Middle frontal gyrus (tissue), 1 donor: ENCODE results near the gene SDF2L1.
"Not testable (repeated sequence)": the region's sequence is repeated elsewhere in the genome, so short reads cannot be mapped to it uniquely, and the experiment has no call there.

Experiments
- DNase-seq: peaks from one replicate; pipeline ENCODE4 v3.0.0-alpha.2; 2015; ENCODE audit warnings: low spot score; ENCODE audit errors: extremely low spot score

The SDF2L1 gene, protein sequence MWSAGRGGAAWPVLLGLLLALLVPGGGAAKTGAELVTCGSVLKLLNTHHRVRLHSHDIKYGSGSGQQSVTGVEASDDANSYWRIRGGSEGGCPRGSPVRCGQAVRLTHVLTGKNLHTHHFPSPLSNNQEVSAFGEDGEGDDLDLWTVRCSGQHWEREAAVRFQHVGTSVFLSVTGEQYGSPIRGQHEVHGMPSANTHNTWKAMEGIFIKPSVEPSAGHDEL

GRCh38 chr22:21641789-21642583 is at the start of gene SDF2L1:
Gene SDF2L1 (plus strand): TSS chr22:21642302. CDS start chr22:21642337, 35 bp downstream.
- peak; percentile 98 for DNase-seq

- DNase-seq, result no peak
Observed at GRCh38 chr22:21592422-21592821, 49.7 kb upstream of the SDF2L1 start.

DNA sequence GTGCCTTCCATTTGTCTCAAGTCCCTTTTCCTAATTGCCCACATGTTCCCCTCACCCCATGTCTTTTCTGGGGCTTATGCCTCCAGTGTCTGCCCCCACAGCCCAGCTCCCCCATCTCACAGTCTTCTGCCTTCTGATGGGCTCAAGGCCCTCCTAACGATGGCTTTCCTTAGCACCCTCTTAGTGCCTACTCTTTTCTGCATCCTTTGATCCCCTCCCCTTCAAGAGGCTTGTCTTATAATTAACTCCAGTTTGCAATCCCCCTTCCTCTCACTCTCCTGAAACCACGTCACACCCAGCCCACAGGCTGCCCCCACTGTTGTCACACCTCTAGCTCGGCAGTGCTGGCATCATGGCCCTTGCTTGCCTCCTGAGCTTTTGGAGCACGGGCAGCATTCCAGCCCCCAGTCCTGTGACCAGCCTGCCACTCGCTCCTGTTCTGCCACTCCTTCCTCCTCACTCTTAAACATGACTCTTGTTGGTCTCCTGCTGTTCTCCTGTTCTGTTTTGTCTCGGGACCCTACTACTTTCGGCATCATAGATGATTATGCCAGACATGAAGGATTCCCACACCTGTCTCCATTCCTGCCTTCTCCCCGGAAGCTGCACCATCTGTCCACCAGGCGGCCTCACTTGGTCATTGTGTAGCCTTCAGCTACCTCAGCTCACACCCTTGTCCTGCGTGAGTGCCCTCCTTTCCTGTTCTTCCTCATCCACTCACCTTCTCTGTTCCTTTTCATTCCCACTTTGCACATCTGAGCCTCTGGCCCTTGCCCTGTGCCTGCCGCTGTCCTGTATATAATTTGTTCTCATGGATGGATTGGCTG is 48.5 kb upstream of the SDF2L1 start:
- no peak for DNase-seq

- no peak for DNase-seq
Observed at GRCh38 chr22:21594865-21595452, 47.1 kb upstream of the SDF2L1 start.

DNA sequence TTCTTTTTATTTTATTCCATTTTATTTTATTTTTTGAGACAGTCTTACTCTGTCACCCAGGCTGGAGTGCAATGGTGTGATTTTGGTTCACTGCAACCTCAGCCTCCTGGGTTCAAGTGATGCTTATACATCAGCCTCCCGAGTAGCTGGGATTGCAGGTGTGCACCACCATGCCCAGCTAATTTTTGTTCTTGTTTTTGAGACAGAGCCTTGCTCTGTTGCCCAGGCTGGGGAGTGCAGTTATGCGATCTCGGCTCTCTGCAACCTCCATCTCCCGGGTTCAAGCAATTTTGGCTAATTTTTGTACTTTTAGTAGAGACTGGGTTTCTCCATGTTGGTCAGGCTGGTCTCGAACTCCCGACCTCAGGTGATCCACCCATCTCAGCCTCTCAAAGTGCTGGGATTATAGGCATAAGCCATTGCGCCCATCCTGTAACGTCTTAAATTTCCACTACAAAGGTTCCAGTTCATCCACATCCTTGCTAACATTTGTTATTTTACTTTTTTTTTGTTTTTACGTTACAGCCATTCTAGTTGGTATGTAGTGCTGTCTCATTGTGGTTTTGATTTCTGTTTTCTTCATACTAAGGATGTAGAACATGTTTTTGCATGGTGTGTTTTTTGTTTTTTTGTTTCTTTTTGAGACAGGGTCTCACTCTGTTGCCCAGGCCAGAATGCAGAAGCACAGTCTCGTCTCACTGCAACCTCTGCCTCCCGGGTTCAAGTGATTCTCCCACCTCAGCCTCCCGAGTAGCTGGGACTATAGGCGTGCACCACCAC is 45.6 kb upstream of the SDF2L1 start:
- not testable (repeated sequence) for DNase-seq

DNA sequence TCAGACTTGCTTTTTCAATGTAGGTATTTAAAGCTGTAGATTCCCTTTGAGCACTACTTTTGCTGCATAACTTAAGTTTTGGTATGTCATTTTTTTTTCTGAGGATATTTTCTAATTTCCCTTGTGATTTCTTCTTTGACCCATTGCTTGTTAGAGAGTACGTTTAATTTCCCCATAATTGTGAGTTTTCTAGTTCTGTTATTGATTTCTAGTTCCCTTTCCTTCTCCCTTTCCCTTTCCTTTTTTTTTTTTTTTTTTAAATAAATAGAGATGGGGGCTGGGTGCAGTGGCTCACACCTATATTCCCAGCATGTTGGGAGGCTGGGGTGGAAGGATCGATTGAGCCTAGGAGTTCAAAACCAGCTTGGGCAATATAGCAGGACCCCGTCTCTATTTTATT is 43.8 kb upstream of the SDF2L1 start:
- no peak for DNase-seq

DNA sequence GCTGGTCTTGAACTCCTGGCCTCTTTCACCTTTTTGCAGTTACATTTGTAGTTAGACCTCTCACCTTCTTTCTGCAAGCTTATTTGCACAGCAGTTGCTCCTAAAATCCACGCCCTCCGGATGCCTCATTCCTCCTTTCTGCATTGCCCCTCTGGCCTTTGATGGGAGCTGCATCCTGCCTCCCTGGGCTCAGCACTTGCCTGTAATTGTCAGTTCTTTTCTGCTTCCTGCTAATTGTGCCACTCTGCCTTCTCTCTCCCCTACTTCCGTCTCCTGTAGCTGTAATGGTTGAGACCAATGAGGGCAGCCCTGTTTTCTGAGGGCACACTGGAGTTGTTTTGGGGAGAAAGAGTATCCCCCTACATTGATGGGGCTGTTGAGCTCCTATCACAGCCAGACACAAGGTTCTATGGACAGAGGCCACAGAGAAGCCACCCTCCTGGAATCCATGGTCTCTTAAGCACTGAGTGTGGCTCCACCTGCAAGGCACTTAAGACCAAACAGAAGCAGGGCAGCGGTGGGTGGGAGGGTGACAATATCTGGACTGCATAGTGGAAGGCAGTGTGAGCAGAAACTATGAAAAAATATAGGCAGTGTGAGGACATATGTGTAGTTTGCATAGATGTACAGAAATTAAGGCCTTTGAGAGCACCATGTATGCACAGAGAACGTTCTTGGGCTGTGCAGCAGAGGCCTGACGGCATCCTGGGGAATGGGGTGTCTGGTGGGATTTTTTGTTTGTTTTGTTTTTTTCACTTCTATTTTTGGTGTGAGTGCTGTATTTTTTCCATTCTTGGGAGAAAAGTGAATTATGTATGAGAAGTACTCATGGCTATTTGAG is 42.8 kb upstream of the SDF2L1 start:
- no peak for DNase-seq

GRCh38 chr22:21602579-21602978 is 39.5 kb upstream of the SDF2L1 start:
- no peak for DNase-seq

GRCh38 chr22:21603973-21604372 is 38.1 kb upstream of the SDF2L1 start:
- DNase-seq, result no peak

- DNase-seq, result no peak
Observed at GRCh38 chr22:21605887-21606564, 36.1 kb upstream of the SDF2L1 start.

DNA sequence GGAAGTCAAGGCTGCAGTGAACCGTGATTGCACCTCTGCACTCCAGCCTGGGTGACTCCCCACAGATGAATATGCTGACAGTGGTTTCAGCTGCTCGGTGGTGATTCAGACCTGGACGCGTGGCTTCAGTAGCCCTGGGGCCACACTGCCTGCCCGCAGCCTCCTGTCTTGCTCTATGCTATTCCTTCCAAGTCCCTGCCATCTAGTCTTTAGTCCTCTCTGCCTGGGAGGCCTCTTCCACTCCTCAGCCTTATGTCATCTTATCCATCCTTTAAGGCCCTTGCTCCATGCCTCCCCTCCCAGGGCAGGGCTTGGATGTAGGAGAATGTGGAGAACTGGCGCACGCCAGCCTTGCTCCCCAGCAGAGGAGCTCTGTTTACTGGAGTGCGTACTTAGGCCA is 35.3 kb upstream of the SDF2L1 start:
- DNase-seq, result no peak

GRCh38 chr22:21609556-21610157 is 32.4 kb upstream of the SDF2L1 start:
- DNase-seq, result not testable (repeated sequence)

GRCh38 chr22:21611210-21611977 is 30.7 kb upstream of the SDF2L1 start:
- no peak for DNase-seq

DNA sequence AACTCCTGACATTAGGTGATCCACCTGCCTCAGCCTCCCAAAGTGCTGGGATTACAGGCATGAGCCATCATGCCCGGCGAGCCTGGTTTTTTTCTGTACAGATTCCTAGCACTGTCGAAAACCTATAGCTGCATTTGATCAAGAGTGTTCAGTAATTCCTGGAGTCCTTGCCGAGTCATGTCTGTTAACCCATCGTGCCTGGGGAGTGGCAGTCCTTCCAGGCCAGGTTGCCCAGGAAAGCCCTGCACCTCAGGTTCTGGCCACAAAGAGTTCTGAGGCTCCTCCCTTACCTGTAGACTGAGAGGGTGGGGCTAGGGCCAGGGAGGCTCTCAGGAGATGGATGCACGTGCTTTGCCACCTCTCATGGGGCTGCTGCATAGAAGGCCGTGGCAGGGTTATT is 29.2 kb upstream of the SDF2L1 start:
- no peak for DNase-seq

GRCh38 chr22:21613553-21614233 is 28.4 kb upstream of the SDF2L1 start:
- DNase-seq, result no peak

GRCh38 chr22:21615731-21616130 is 26.4 kb upstream of the SDF2L1 start:
- DNase-seq, result no peak

GRCh38 chr22:21617337-21617736 is 24.8 kb upstream of the SDF2L1 start:
- DNase-seq, result not testable (repeated sequence)

DNA sequence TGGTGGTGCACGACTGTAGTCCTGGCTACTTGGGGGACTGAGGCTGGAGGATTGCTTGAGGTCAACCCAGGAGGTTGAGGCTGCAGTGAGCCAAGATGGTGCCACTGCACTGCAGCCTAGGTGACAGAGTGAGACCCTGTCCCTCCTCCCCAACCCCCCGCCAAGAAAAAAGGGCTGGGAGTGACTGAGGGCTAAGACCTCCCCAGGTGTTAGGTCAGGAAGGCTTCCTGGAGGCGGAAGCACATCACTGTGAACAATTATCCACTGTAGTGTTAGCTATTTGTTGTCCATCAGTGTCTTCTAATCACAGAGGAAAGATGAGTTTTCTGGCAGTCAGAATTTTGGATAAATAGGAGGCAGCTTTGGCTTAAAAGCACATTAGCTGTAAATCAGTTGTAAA is 21.1 kb upstream of the SDF2L1 start:
- DNase-seq, result no peak
